ENCODE measurements around the gene LILRB1. TPM values are rescaled to one million over a fixed set of nuclear protein-coding genes. Genes with fewer than 3 reads are reported as not detected.
"Not testable (repeated sequence)": the region's sequence is repeated elsewhere in the genome, so short reads cannot be mapped to it uniquely, and the experiment has no call there.

The LILRB1 gene
- total RNA-seq (2016; rRNA removed; fragmentation: Illumina TruSeq; extraction: Trizol), result not detected in 2 replicates
- not detected in 2 replicates for total RNA-seq (2016; cell fraction: cytosol; rRNA removed; fragmentation: Illumina TruSeq; extraction: Trizol; ENCODE audit: low read depth)
- not detected in 2 replicates for total RNA-seq (2016; cell fraction: insoluble cytoplasmic fraction; rRNA removed; fragmentation: Illumina TruSeq; extraction: Trizol)
- total RNA-seq (2016; cell fraction: membrane; rRNA removed; fragmentation: Illumina TruSeq; extraction: Trizol), result not detected in 2 replicates
- not detected in 2 replicates for total RNA-seq (2016; cell fraction: nucleus; rRNA removed; fragmentation: Illumina TruSeq; extraction: Trizol)
- not detected in 2 replicates for polyA plus RNA-seq (2011; rRNA removed)
- 0.03 TPM in 1 of 2 replicates, not detected in the other for polyA plus RNA-seq (2011; cell fraction: cytosol; rRNA removed)
- polyA plus RNA-seq (2011; cell fraction: nucleus; rRNA removed), result 0.16 TPM in 1 of 2 replicates, not detected in the other
- polyA plus RNA-seq (2012), result not detected in 2 replicates
- polyA plus RNA-seq (2016; cell fraction: cytosol; fragmentation: Illumina TruSeq; extraction: Trizol; ENCODE audit: low read depth), result not detected in 2 replicates
- not detected in 2 replicates for polyA plus RNA-seq (2016; cell fraction: insoluble cytoplasmic fraction; fragmentation: Illumina TruSeq; extraction: Trizol; ENCODE audit: low read depth)
- not detected in 2 replicates for polyA plus RNA-seq (2016; cell fraction: membrane; fragmentation: Illumina TruSeq; extraction: Trizol; ENCODE audit: low read depth)
- not detected in 2 replicates for polyA plus RNA-seq (2016; cell fraction: nucleus; fragmentation: Illumina TruSeq; extraction: Trizol; ENCODE audit: insufficient read depth, low read depth)
- 0.16 TPM in 1 of 2 replicates, not detected in the other for polyA minus RNA-seq (2011; rRNA and poly(A)+ RNA removed; ENCODE audit: low replicate concordance)
- not detected in 2 replicates for polyA minus RNA-seq (2011; cell fraction: cytosol; rRNA and poly(A)+ RNA removed)
- polyA minus RNA-seq (2011; cell fraction: nucleus; rRNA and poly(A)+ RNA removed), result not detected in 2 replicates
- percentile 13 among the genes with signal in this experiment for Bru-seq, nascent RNA
- percentile 14 among the genes with signal in this experiment for BruChase-seq, experiment 1, labeled RNA remaining after a 6-hour chase
- BruChase-seq, experiment 2, labeled RNA remaining after a 2-hour chase, result percentile 18 among the genes with signal in this experiment
- long read RNA-seq, experiment 1, result 0 reads
- long read RNA-seq, experiment 2, result 0 reads

DNA sequence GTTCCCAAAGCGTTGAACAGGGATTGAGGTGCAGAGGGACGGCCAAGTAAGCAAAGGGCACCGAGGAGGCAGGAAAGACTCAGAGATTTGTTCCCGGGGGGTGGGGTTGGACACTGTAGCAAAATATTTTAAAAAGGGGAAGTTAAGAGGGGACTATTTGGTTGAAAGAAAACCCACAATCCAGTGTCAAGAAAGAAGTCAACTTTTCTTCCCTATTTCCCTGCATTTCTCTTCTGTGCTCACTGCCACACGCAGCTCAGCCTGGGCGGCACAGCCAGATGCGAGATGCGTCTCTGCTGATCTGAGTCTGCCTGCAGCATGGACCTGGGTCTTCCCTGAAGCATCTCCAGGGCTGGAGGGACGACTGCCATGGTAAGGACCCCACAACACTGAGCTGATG is at the start of gene LILRB1:
TSS of gene LILRB1 (plus strand) at position 223 of the 400 bp plus-strand sequence. CDS start 590 bp downstream, outside the sequence.
- H3K9ac ChIP-seq (ENCODE audit: insufficient read depth, low read depth, low read length); BruUV-seq (replicated peaks); CTCF ChIA-PET (ENCODE audit: low intra/inter-chr PET ratio, low total read pairs); H4K20me1 ChIP-seq (ENCODE audit: insufficient read depth, low read length); H3K9me3 ChIP-seq (ENCODE audit: low read length); H3K36me3 ChIP-seq (replicated peaks in 1 of 2; ENCODE audit: control insufficient read depth in 1 of 2, insufficient read depth in 2 of 2, low read length in 2 of 2); FAIRE-seq; H3K4me3 ChIP-seq (replicated peaks in 1 of 3; ENCODE audit: insufficient read depth in 1 of 3, low read depth in 2 of 3, low read length in 3 of 3); H3K79me2 ChIP-seq (ENCODE audit: insufficient read depth, low read length); H3K27me3 ChIP-seq (ENCODE audit: control insufficient read depth in 1 of 2, insufficient read depth in 2 of 2, low read length in 2 of 2); DNase-seq (ENCODE audit: low spot score); intact Hi-C loops (cut with micrococcal nuclease; ENCODE audit: unreplicated experiment); H2AFZ ChIP-seq (ENCODE audit: low read length); ATAC-seq; H3K4me2 ChIP-seq (ENCODE audit: low read depth, low read length); in situ Hi-C loops (cut with HindIII; ENCODE audit: extremely low pct_ligation_motif_present, low pct_unique_long_range_greater_than_20kb); H3K27ac ChIP-seq (ENCODE audit: extremely low read length, insufficient read depth, low read length); H3K4me1 ChIP-seq (ENCODE audit: insufficient read depth, low read length); POLR2A ChIA-PET: not testable (repeated sequence)
- WGBS (ENCODE audit: low lambda C conversion rate), result 18% methylated on average over 9 of the region's 9 CpGs

- Histone ChIP-seq H3K27ac (ENCODE audit: extremely low read length, insufficient read depth, low read length) (no peak overlapping the region), H2AFZ (ENCODE audit: low read length) (no peak overlapping the region), H4K20me1 (ENCODE audit: insufficient read depth, low read length) (no peaks in the 10 kb centered on the region), H3K4me2 (ENCODE audit: low read depth, low read length) (no peak overlapping the region), H3K4me1 (ENCODE audit: insufficient read depth, low read length) (no peaks in the 10 kb centered on the region), H3K79me2 (ENCODE audit: insufficient read depth, low read length) (no peaks in the 10 kb centered on the region), H3K27me3 (ENCODE audit: control insufficient read depth in 1 of 2, insufficient read depth in 2 of 2, low read length in 2 of 2) (peaks cover 2 to 9% of the 10 kb centered on the region in 2 experiments; a peak in 3 of 5 replicates), H3K9ac (ENCODE audit: insufficient read depth, low read depth, low read length) (no peak overlapping the region), H3K4me3 (replicated peaks in 1 of 3; ENCODE audit: insufficient read depth in 1 of 3, low read depth in 2 of 3, low read length in 3 of 3) (no peak overlapping the region), H3K36me3 (replicated peaks in 1 of 2; ENCODE audit: control insufficient read depth in 1 of 2, insufficient read depth in 2 of 2, low read length in 2 of 2) (no peaks in the 10 kb centered on the region), H3K9me3 (ENCODE audit: low read length) (no peaks in the 10 kb centered on the region)
- ChIA-PET CTCF (ENCODE audit: low intra/inter-chr PET ratio, low total read pairs) (no interaction called here), POLR2A (no interaction called here)
- no TSS peak for BruUV-seq (replicated peaks)
- no peak for DNase-seq (ENCODE audit: low spot score)
- intact Hi-C loops (cut with micrococcal nuclease; ENCODE audit: unreplicated experiment), result no loop called here
- in situ Hi-C loops (cut with HindIII; ENCODE audit: extremely low pct_ligation_motif_present, low pct_unique_long_range_greater_than_20kb), result no loop called here
- WGBS (ENCODE audit: low lambda C conversion rate), result 3% methylated on average over 5 of the region's 5 CpGs
- no peak for ATAC-seq
- no peak for FAIRE-seq
- no peak for TF ChIP-seq MAFF (IDR thresholded peaks at IDR 0.05; ENCODE audit: low read depth, low read length)
- TF ChIP-seq THYN1 (CRISPR knock-in tag; IDR thresholded peaks at IDR 0.05; ENCODE audit: borderline replicate concordance, low read depth), result no peak
- TF ChIP-seq, protein P1, sequence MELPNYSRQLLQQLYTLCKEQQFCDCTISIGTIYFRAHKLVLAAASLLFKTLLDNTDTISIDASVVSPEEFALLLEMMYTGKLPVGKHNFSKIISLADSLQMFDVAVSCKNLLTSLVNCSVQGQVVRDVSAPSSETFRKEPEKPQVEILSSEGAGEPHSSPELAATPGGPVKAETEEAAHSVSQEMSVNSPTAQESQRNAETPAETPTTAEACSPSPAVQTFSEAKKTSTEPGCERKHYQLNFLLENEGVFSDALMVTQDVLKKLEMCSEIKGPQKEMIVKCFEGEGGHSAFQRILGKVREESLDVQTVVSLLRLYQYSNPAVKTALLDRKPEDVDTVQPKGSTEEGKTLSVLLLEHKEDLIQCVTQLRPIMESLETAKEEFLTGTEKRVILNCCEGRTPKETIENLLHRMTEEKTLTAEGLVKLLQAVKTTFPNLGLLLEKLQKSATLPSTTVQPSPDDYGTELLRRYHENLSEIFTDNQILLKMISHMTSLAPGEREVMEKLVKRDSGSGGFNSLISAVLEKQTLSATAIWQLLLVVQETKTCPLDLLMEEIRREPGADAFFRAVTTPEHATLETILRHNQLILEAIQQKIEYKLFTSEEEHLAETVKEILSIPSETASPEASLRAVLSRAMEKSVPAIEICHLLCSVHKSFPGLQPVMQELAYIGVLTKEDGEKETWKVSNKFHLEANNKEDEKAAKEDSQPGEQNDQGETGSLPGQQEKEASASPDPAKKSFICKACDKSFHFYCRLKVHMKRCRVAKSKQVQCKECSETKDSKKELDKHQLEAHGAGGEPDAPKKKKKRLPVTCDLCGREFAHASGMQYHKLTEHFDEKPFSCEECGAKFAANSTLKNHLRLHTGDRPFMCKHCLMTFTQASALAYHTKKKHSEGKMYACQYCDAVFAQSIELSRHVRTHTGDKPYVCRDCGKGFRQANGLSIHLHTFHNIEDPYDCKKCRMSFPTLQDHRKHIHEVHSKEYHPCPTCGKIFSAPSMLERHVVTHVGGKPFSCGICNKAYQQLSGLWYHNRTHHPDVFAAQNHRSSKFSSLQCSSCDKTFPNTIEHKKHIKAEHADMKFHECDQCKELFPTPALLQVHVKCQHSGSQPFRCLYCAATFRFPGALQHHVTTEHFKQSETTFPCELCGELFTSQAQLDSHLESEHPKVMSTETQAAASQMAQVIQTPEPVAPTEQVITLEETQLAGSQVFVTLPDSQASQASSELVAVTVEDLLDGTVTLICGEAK (IDR thresholded peaks at IDR 0.05), result no peak
- TF ChIP-seq, protein P1 (CRISPR knock-in tag; IDR thresholded peaks at IDR 0.05), result no peak
These were observed 43.9 kb upstream of the LILRB1 start for GRCh38 chr19:54586397-54586796.

All from HepG2 (cell line).